HG02970 (cell line): Measurements from ENCODE around the gene EFNA3.

ENCODE experiments used
- ATAC-seq: cut with Tn5 transposase; IDR thresholded peaks from one replicate; pipeline ENCODE4 v1.9.1; 2021; ENCODE audit warnings: mild to moderate bottlenecking, moderate library complexity, moderate number of reproducible peaks; ENCODE audit not compliant: unreplicated experiment, low FRiP score

The EFNA3 gene

GRCh38 chr1:155078469-155079209, at the start of gene EFNA3:
TSS of gene EFNA3 (plus strand) at chr1:155078837. CDS start at chr1:155078942, 105 bp downstream.
- ATAC-seq, result no peak

- ATAC-seq, result no peak
Observed at GRCh38 chr1:155029513-155030242, 49.0 kb upstream of the EFNA3 start.

GRCh38 chr1:155030243-155030795, 48.3 kb upstream of the EFNA3 start:
- no peak for ATAC-seq

GRCh38 chr1:155030899-155031298, 47.7 kb upstream of the EFNA3 start:
- no peak for ATAC-seq

GRCh38 chr1:155032886-155033285, 45.8 kb upstream of the EFNA3 start:
- no peak for ATAC-seq

- no peak for ATAC-seq
Observed at GRCh38 chr1:155033524-155033923, 45.1 kb upstream of the EFNA3 start, which contains the start of the genes DCST1 and DCST2. TSS of gene DCST1 (plus strand) at chr1:155033824. CDS start at chr1:155034037, 213 bp downstream. TSS of gene DCST2 (minus strand) at chr1:155033781. CDS start at chr1:155033701, 80 bp downstream.

- no peak for ATAC-seq
Observed at GRCh38 chr1:155034318-155035208, 44.1 kb upstream of the EFNA3 start.

GRCh38 chr1:155035936-155036335, 42.7 kb upstream of the EFNA3 start:
- ATAC-seq, result no peak

GRCh38 chr1:155037043-155037442, 41.6 kb upstream of the EFNA3 start:
- no peak for ATAC-seq

GRCh38 chr1:155037851-155038441, 40.7 kb upstream of the EFNA3 start:
- ATAC-seq, result no peak

GRCh38 chr1:155038602-155039307, 39.9 kb upstream of the EFNA3 start:
- no peak for ATAC-seq

GRCh38 chr1:155039308-155039669, 39.3 kb upstream of the EFNA3 start:
- no peak for ATAC-seq

- no peak for ATAC-seq
Observed at GRCh38 chr1:155040358-155041093, 38.1 kb upstream of the EFNA3 start.

GRCh38 chr1:155042789-155043188, 35.8 kb upstream of the EFNA3 start:
- no peak for ATAC-seq

- no peak for ATAC-seq
Observed at GRCh38 chr1:155043301-155043702, 35.3 kb upstream of the EFNA3 start.

GRCh38 chr1:155043793-155044192, 34.8 kb upstream of the EFNA3 start:
- no peak for ATAC-seq

GRCh38 chr1:155044365-155044764, 34.3 kb upstream of the EFNA3 start:
- no peak for ATAC-seq

- no peak for ATAC-seq
Observed at GRCh38 chr1:155044812-155045657, 33.6 kb upstream of the EFNA3 start.
